LNCAP (cell line): Measurements from ENCODE around the gene IKZF1.

Experiments
- CTCF ChIP-seq: fragments of 450-650 bp; IDR thresholded peaks from 2 replicates; pipeline ENCODE4 v1.5.1; 2017; ENCODE audit warnings: mild to moderate bottlenecking

IKZF1 gene

GRCh38 chr7:50342616-50343114 is 38.1 kb downstream of the IKZF1 start:
- no peak for TF ChIP-seq CTCF

GRCh38 chr7:50346545-50347497 is 42.3 kb downstream of the IKZF1 start:
- no peak for TF ChIP-seq CTCF

GRCh38 chr7:50347693-50348092 is 43.2 kb downstream of the IKZF1 start:
- TF ChIP-seq CTCF = no peak

GRCh38 chr7:50348469-50349162 is 44.1 kb downstream of the IKZF1 start:
- no peak for TF ChIP-seq CTCF

GRCh38 chr7:50349399-50349798 is 44.9 kb downstream of the IKZF1 start:
- no peak for TF ChIP-seq CTCF

GRCh38 chr7:50349963-50350944 is 45.7 kb downstream of the IKZF1 start:
- no peak for TF ChIP-seq CTCF

GRCh38 chr7:50351267-50351666 is 46.8 kb downstream of the IKZF1 start:
- TF ChIP-seq CTCF = no peak
